Anterior cingulate cortex (tissue), 58 donors: ENCODE data around the gene FLVCR1.
"Not testable (repeated sequence)": the region's sequence is repeated elsewhere in the genome, so short reads cannot be mapped to it uniquely, and the experiment has no call there.

Experiments used
- DNase-seq, 58 donors: peaks; one replicate each; lab custom pipeline; 2025; lab: John Stamatoyannopoulos, UW

The FLVCR1 gene

DNA sequence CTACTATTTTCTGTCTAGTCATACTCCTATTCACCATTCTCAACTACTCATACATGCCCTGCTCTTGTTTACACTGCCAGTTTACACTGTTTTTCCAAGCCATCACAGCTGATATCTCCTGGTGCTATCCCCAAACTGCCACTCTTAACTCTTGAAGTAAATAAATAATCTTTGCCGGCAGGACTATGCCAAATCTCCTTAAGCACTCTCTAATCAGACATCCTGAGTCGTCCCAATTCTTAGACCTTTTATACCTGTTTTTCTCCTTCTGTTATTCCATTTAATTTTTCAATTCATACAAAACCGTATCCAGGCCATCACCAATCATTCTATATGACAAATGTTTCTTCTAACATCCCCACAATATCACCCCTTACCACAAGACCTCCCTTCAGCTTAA is 55.6 kb downstream of the FLVCR1 start:
- not testable (repeated sequence) for DNase-seq

GRCh38 chr1:212914110-212914509 is 56.0 kb downstream of the FLVCR1 start:
- not testable (repeated sequence) for DNase-seq

- DNase-seq = no peak
Observed at GRCh38 chr1:212914789-212915188, 56.7 kb downstream of the FLVCR1 start.

DNA sequence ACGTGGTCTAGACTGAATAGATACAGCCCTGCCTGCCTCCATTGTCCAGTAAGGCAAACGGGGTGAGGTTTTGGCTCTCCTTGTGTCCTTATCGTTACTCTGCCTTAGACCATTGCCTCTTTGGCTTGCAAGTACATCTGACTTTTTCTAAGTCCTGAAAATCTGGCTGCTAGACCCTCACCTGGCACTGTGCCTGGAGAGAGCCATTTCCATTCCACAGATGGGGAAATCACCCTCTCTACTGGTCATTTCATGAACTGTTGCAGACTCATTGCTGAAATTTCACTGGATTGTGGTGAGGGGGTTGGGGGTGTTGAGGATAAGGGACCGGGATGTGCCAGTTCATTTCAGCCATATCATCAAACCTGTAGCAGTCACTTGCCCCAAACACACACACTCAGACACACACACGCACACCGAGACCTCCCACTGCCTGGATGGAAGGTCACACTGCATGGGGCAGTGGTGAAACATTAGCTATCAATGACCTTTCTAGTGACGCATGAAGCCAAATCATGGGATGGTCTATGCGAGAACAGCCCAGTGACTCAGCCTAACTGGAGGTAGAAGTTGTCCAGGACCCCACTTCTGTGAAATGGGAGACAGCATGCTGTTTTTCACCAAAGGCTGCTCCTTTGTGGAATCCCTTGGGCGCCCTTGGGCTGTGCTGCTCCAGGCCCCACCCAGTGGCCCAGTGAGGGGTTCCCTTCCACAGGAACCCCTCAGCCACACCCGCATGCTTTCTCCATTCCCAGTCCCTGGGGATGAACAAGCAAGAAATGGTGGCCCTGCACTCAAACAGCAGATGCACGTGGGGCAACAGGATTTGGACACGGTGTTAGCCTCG is 57.4 kb downstream of the FLVCR1 start:
- DNase-seq = peak in 12 of 58 donors; percentile 1 to 19 (median 6)

- peak in 53 of 58 donors; percentile 3 to 81 (median 33) for DNase-seq
Observed at GRCh38 chr1:212916481-212917133, 58.5 kb downstream of the FLVCR1 start.

- no peak for DNase-seq
Observed at GRCh38 chr1:212917134-212917485, 59.0 kb downstream of the FLVCR1 start.

DNA sequence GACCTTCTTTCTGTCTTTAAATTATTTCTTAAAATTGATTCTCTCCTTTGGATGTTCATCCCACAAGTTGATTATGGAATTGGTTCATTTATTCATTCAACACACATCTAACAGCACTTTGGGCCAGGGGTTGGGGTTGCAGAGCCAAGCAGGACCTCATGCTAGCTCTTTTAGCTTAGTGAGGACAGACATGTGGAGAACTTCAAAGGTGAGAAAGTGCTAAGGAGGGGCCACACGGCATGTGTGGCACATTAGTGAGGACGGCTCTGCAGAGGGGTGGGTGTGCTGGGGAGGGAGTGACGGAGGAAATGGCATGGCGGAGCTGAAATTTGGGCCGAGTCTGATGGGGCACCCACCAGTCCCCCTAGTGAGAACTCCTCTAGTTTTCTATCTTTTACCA is 59.8 kb downstream of the FLVCR1 start:
- DNase-seq = no peak

DNA sequence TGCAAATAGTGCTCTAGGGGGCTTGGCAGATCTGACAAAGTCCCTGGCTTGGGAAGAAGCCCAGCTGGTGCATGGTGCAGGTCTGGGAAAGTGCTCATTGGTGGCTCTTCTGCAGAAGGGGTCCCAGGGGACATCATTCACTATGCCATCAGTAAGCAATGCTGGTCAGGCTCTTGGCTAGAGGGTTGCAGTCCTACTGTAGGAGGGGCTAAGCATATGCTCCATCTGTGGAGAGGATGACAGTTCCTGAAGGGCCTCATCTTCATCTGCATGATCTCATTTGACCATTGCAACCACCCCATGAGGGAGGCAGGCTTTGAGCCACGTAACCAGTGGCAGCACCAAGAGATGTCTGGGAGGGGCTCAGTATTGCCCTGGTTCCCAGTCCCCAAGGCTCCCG is 60.7 kb downstream of the FLVCR1 start:
- DNase-seq = no peak

DNA sequence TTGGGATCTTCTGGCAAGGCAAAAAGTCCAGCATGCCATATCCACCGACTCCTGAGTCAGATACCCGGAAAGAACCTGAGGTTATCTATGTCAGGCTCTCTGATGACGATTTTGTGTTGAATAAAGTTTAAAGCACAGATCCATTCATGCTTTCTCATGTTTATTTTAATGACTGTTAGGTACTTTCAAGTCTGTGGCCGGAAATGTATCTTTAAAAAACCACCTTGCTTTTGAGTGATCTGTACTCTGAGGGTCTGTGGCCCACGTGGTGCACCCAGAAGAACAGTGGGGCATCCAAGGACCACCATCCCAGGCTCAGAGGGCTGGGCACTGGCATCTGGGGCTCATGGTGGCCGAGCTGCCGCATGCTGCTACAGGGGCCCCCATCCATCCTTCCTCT is 62.2 kb downstream of the FLVCR1 start:
- DNase-seq = no peak

GRCh38 chr1:212920896-212921295 is 62.8 kb downstream of the FLVCR1 start:
- DNase-seq = no peak

GRCh38 chr1:212922016-212922415 is 63.9 kb downstream of the FLVCR1 start:
- DNase-seq = no peak

DNA sequence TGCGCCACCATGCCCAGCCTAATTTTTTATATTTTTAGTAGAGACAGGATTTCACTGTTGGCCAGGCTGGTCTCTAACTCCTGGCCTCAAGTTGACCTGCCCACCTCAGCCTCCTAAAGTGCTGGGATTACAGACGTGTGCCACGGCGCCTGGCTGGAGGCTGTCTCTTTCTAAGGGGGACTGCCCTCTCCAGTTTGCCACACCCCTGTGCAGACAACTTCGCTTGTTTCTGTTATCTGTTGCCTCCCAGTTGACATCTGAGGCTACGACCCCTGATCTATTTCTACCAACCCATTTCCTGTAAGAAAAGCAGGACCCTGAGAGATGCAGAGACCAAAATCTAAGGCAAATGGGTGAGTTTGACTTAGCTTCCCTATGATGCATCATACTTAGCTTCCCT is 68.3 kb downstream of the FLVCR1 start:
- DNase-seq = no peak

GRCh38 chr1:212928323-212929291 is 70.5 kb downstream of the FLVCR1 start:
- no peak for DNase-seq

DNA sequence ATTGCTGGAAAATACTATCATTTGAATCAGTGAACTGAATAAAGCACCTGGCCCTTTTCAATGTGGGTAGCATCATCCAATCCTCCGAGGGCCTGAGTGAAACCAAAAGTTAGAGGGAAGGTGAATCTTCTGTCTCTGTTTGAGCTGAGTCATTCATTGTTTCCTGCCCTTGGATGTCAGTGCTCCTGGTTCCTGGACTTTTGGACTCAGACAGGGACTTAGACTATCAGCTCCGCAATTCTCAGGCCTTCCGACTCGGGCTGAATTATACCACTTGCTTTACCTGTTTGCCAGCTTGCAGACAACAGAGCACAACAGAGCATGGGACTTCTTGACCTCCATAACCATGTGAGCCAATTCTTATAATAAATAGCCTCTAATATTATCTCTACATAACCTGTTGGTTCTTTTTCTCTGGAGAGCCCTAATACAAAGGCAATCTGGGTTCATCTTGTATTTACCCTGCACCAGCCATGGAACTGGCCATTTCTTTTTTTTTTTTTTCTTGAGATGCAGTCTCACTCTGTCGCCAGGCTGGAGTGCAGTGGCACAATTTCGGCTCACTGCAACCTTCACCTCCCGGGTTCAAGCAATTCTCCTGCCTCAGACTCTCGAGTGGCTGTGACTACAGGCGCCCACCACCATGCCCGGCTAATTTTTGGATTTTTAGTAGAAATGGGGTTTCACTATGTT is 73.1 kb downstream of the FLVCR1 start:
- DNase-seq = no peak

GRCh38 chr1:212933815-212934471 is 75.9 kb downstream of the FLVCR1 start:
- no peak for DNase-seq

GRCh38 chr1:212935387-212935981 is 77.4 kb downstream of the FLVCR1 start:
- no peak for DNase-seq

GRCh38 chr1:212937034-212937433 is 79.0 kb downstream of the FLVCR1 start:
- no peak for DNase-seq

DNA sequence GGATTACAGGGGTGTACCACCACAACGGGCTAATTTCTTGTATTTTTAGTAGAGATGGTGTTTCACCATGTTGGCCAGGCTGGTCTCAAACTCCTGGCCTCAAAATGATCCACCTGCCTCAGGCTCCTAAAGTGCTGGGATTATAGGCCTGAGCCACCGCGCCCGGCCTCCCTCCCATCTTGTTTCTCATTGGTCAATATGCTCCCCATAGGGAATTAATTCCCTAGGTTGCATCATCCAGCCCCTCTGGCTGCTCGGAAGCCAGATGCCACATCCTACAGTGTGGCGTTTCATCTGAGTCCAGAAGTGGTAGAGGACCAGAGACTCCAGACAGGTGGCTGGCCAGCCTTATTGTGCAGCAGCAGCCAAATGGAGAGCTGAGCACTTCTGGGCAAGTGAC is 80.8 kb downstream of the FLVCR1 start:
- DNase-seq = no peak

- no peak for DNase-seq
Observed at GRCh38 chr1:212941452-212941851, 83.4 kb downstream of the FLVCR1 start.
